SW480 (cell line): Measurements from ENCODE around the gene SPATA7.

Source experiments
- DNase-seq: peaks from one replicate; pipeline ENCODE4 v3.0.0-alpha.2; 2016; ENCODE audit warnings: low spot score

Gene SPATA7

GRCh38 chr14:88481794-88482193 is 96.3 kb downstream of the SPATA7 start:
- no peak for DNase-seq

GRCh38 chr14:88482524-88482923 is 97.1 kb downstream of the SPATA7 start:
- no peak for DNase-seq
